Neural cell (in vitro differentiated cells): Measurements from ENCODE around the gene TSPAN15.

Experiments used
- CTCF ChIP-seq: fragments of 450-650 bp; IDR thresholded peaks from 2 replicates; pipeline ENCODE4 v1.5.1; 2014; ENCODE audit warnings: antibody characterized with exemption, mild to moderate bottlenecking, moderate library complexity; ENCODE audit not compliant: poor library complexity, severe bottlenecking
- EP300 ChIP-seq: fragments of 450-650 bp; conservative IDR thresholded peaks from 2 replicates; pipeline ENCODE4 v1.6.1; 2014; ENCODE audit warnings: antibody characterized with exemption, mild to moderate bottlenecking, moderate library complexity; ENCODE audit not compliant: poor library complexity, severe bottlenecking
- EZH2 ChIP-seq: fragments of 200-600, 300-800 bp; shearing (Covaris generic), sonication (generic); IDR thresholded peaks from 2 replicates; pipeline ENCODE4 v1.6.1; 2014; ENCODE audit warnings: antibody characterized with exemption, low read length, borderline replicate concordance, mild to moderate bottlenecking; ENCODE audit not compliant: insufficient read depth, poor library complexity, severe bottlenecking
- REST ChIP-seq: IDR thresholded peaks from 2 replicates; pipeline ENCODE4 v1.6.1; 2012; ENCODE audit warnings: borderline replicate concordance
- SMC3 ChIP-seq: fragments of 450-650 bp; conservative IDR thresholded peaks from 2 replicates; pipeline ENCODE4 v1.6.1; 2014; ENCODE audit warnings: antibody characterized with exemption, mild to moderate bottlenecking, moderate library complexity; ENCODE audit not compliant: poor library complexity

GRCh38 chr10:69439350-69439739 is 11.9 kb upstream of the TSPAN15 start:
- TF ChIP-seq CTCF, result no peak
- no peak for TF ChIP-seq EP300
- TF ChIP-seq REST, result no peak
- TF ChIP-seq EZH2, result no peak
- TF ChIP-seq SMC3, result no peak
